Stimulated activated naive B cell treated with anti-CD40 and anti-IgM and Interleukin-4, amounts not matched to agents 10 μg/mL and 1 μg/mL and 100 μg/mL, for 72 hours (primary cell): ENCODE measurements around the gene C1orf105.

ENCODE experiments used
- ATAC-seq, 2 donors: fragments of 150-1000 bp; cut with Tn5 transposase; replicated peaks; 2 replicates each; pipeline ENCODE4 v1.10.0; 2021; ENCODE audit warnings: moderate library complexity in 1 of 2
- DNase-seq: peaks from one replicate; pipeline ENCODE4 v3.0.0; 2021
- H3K27ac Mint-ChIP-seq: one replicate; pipeline ENCODE4 v1.8.0; 2022; ENCODE audit warnings: mild to moderate bottlenecking, mixed read lengths
- H3K27me3 Mint-ChIP-seq, 2 donors: one replicate each; pipeline ENCODE4 v1.8.0; 2022; ENCODE audit warnings: mixed read lengths in 2 of 2
- H3K36me3 Mint-ChIP-seq, 2 donors: one replicate each; pipeline ENCODE4 v1.8.0; 2022; ENCODE audit warnings: mixed read lengths in 2 of 2, mild to moderate bottlenecking in 1 of 2
- H3K4me1 Mint-ChIP-seq, 2 donors: one replicate each; pipeline ENCODE4 v1.8.0; 2022; ENCODE audit warnings: mixed read lengths in 2 of 2, mild to moderate bottlenecking in 1 of 2
- H3K4me3 Mint-ChIP-seq, 2 donors: one replicate each; pipeline ENCODE4 v1.8.0; 2022; ENCODE audit warnings: mild to moderate bottlenecking in 2 of 2, mixed read lengths in 2 of 2, moderate library complexity in 1 of 2
- H3K9me3 Mint-ChIP-seq, 2 donors: one replicate each; pipeline ENCODE4 v1.8.0; 2022; ENCODE audit warnings: mixed read lengths in 2 of 2, mild to moderate bottlenecking in 1 of 2

The C1orf105 gene

GRCh38 chr1:172450524-172450885 is 30.0 kb downstream of the C1orf105 start:
- Mint-ChIP-seq H3K9me3 (no peaks in the 10 kb centered on the region), H3K4me3 (no peak overlapping the region), H3K4me1 (peaks cover 2 to 12% of the 10 kb centered on the region in 2 donors), H3K27me3 (peaks cover 0 to 7% of the 10 kb centered on the region in 2 donors), H3K27ac (no peak overlapping the region), H3K36me3 (no peaks in the 10 kb centered on the region)
- no peak for ATAC-seq
- no peak for DNase-seq

- no peaks in the 10 kb centered on the region for H3K9me3 Mint-ChIP-seq
- peaks cover 1 to 7% of the 10 kb centered on the region in 2 donors for H3K27me3 Mint-ChIP-seq
- H3K4me3 Mint-ChIP-seq = no peak overlapping the region
- H3K36me3 Mint-ChIP-seq = no peaks in the 10 kb centered on the region
- DNase-seq (no peak), ATAC-seq (no peak)
- H3K27ac Mint-ChIP-seq = no peak overlapping the region
- H3K4me1 Mint-ChIP-seq = peaks cover 2 to 12% of the 10 kb centered on the region in 2 donors
Observed at GRCh38 chr1:172451002-172451443, 30.5 kb downstream of the C1orf105 start.

DNA sequence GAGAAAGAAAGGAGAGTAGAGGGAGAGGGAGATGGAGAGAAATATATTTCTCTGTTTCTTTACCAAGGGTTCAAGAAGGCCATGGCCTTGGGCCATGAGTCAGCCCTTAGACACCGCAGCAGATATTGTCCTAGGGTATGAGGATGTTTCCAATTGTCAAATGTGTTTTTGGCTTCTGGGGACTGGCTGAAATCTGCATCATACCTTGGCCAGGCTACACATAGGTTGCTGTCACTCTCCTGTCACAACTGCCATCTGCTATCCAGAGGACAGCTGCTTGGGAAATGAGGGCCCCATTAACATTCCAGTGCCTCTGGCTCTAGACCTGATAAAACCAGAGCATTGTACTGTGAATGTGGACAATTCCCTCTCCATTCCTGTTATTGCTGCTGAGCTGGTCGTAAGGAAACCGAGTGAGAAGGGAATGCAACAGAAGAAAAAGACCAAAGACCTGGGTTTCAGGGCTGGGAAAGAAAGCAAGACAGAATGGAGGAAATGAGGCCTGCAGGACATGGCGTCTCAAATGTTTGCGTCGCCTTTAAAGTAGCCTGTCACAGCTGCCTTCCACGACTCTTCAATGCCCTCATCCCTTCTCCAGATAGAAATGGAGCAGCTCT is 32.2 kb downstream of the C1orf105 start:
- H3K9me3 Mint-ChIP-seq = no peaks in the 10 kb centered on the region
- no peaks in the 10 kb centered on the region for H3K36me3 Mint-ChIP-seq
- H3K27ac Mint-ChIP-seq = no peak overlapping the region
- no peak for DNase-seq
- H3K4me1 Mint-ChIP-seq = peaks cover 2 to 12% of the 10 kb centered on the region in 2 donors
- H3K27me3 Mint-ChIP-seq = peaks cover 6 to 12% of the 10 kb centered on the region in 2 donors
- H3K4me3 Mint-ChIP-seq = no peak overlapping the region
- ATAC-seq = no peak

- H3K4me3 Mint-ChIP-seq = no peak overlapping the region
- H3K27ac Mint-ChIP-seq = no peak overlapping the region
- DNase-seq (no peak), ATAC-seq (no peak)
- H3K9me3 Mint-ChIP-seq = no peaks in the 10 kb centered on the region
- H3K27me3 Mint-ChIP-seq = peaks cover 6 to 12% of the 10 kb centered on the region in 2 donors
- peaks cover 2 to 12% of the 10 kb centered on the region in 2 donors for H3K4me1 Mint-ChIP-seq
- H3K36me3 Mint-ChIP-seq = no peaks in the 10 kb centered on the region
Observed at GRCh38 chr1:172453153-172453545, 32.7 kb downstream of the C1orf105 start.

GRCh38 chr1:172453607-172454006 is 33.1 kb downstream of the C1orf105 start:
- Mint-ChIP-seq H3K36me3 (no peaks in the 10 kb centered on the region), H3K27me3 (peaks cover 6 to 12% of the 10 kb centered on the region in 2 donors), H3K4me1 (peaks cover 2 to 12% of the 10 kb centered on the region in 2 donors), H3K4me3 (no peak overlapping the region), H3K9me3 (no peaks in the 10 kb centered on the region), H3K27ac (no peak overlapping the region)
- DNase-seq (no peak), ATAC-seq (no peak)

GRCh38 chr1:172455451-172455850 is 35.0 kb downstream of the C1orf105 start:
- Mint-ChIP-seq H3K4me1 (no peaks in the 10 kb centered on the region), H3K4me3 (no peak overlapping the region)

GRCh38 chr1:172456344-172456769 is 35.9 kb downstream of the C1orf105 start:
- Mint-ChIP-seq H3K4me3 (no peak overlapping the region), H3K9me3 (no peaks in the 10 kb centered on the region), H3K27me3 (peaks cover 6 to 12% of the 10 kb centered on the region in 2 donors), H3K36me3 (no peaks in the 10 kb centered on the region), H3K27ac (no peak overlapping the region), H3K4me1 (no peaks in the 10 kb centered on the region)
- ATAC-seq (no peak), DNase-seq (no peak)

More at GRCh38 chr1:172455451-172455850, 35.0 kb downstream of the C1orf105 start:
- DNase-seq (no peak), ATAC-seq (no peak)
- no peaks in the 10 kb centered on the region for H3K36me3 Mint-ChIP-seq
- H3K9me3 Mint-ChIP-seq = no peaks in the 10 kb centered on the region
- peaks cover 6 to 12% of the 10 kb centered on the region in 2 donors for H3K27me3 Mint-ChIP-seq
- H3K27ac Mint-ChIP-seq = no peak overlapping the region

DNA sequence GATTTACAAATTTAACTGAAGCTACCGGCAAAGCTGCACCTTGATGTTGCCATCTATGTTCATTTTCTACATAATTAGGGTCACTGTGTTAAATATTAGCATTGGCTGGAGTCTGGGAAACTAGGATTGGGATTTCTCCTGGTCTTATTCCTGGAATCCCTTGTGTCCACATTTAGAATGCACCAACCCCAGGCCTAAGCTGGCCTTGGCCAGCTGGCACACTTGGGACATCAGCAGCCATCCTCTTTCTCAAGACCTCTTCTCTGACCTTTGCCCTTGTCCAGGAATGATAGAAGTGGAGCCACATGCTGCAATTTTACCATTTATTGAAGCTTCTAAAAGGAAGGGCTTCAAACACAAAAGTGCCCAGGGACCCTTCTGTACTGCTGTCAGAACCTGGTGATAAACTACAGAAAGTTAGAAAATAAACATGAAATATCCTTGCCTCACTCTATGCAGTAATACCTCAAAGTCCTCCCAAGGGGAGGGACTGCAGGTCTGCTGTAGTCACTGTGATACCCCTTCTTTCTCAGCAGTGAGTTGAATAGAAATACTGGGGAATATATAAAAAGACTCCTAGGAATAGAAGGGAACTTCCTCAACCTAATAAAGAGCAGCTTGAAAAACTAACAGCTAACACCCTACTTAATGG is 37.1 kb downstream of the C1orf105 start:
- DNase-seq = no peak
- no peak overlapping the region for H3K27ac Mint-ChIP-seq
- H3K4me3 Mint-ChIP-seq = no peak overlapping the region
- H3K9me3 Mint-ChIP-seq = no peaks in the 10 kb centered on the region
- H3K36me3 Mint-ChIP-seq = no peaks in the 10 kb centered on the region
- no peaks in the 10 kb centered on the region for H3K4me1 Mint-ChIP-seq
- peaks cover 6 to 12% of the 10 kb centered on the region in 2 donors for H3K27me3 Mint-ChIP-seq
- ATAC-seq = no peak

DNA sequence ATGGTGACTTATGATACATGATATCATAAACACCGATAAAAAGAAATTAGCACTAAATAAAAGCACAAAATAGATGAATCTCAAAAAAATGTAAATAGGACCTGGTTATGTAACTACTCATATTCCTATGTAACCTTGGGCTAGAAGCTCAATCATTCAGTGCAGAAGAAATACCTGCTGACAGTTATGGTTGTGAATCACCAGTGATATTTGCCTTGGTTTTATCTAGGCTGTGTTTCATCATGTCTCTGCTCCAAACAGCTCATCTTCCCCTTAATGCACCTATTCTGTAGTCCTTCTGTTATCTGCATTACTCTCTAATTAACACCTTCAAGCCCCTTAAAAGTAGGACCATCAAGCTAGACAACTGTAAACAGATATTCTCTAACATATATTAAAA is 39.7 kb downstream of the C1orf105 start:
- ATAC-seq = no peak
- H3K27me3 Mint-ChIP-seq = peaks cover 6% of the 10 kb centered on the region in 2 donors
- no peak overlapping the region for H3K4me3 Mint-ChIP-seq
- no peak for DNase-seq
- no peaks in the 10 kb centered on the region for H3K4me1 Mint-ChIP-seq
- no peak overlapping the region for H3K27ac Mint-ChIP-seq
- no peaks in the 10 kb centered on the region for H3K9me3 Mint-ChIP-seq
- no peaks in the 10 kb centered on the region for H3K36me3 Mint-ChIP-seq

- H3K9me3 Mint-ChIP-seq = no peaks in the 10 kb centered on the region
- H3K27me3 Mint-ChIP-seq = peaks cover 6 to 13% of the 10 kb centered on the region in 2 donors
- ATAC-seq (no peak), DNase-seq (no peak)
- H3K4me1 Mint-ChIP-seq = no peaks in the 10 kb centered on the region
- no peaks in the 10 kb centered on the region for H3K36me3 Mint-ChIP-seq
- no peak overlapping the region for H3K27ac Mint-ChIP-seq
- no peak overlapping the region for H3K4me3 Mint-ChIP-seq
Observed at GRCh38 chr1:172460887-172461315, 40.4 kb downstream of the C1orf105 start.

GRCh38 chr1:172465617-172466016 is 45.1 kb downstream of the C1orf105 start:
- DNase-seq = no peak
- Mint-ChIP-seq H3K27ac (no peak overlapping the region), H3K9me3 (no peaks in the 10 kb centered on the region), H3K4me1 (no peaks in the 10 kb centered on the region), H3K27me3 (peaks cover 0 to 8% of the 10 kb centered on the region in 2 donors), H3K36me3 (no peaks in the 10 kb centered on the region), H3K4me3 (no peak overlapping the region)
- ATAC-seq = no peak

DNA sequence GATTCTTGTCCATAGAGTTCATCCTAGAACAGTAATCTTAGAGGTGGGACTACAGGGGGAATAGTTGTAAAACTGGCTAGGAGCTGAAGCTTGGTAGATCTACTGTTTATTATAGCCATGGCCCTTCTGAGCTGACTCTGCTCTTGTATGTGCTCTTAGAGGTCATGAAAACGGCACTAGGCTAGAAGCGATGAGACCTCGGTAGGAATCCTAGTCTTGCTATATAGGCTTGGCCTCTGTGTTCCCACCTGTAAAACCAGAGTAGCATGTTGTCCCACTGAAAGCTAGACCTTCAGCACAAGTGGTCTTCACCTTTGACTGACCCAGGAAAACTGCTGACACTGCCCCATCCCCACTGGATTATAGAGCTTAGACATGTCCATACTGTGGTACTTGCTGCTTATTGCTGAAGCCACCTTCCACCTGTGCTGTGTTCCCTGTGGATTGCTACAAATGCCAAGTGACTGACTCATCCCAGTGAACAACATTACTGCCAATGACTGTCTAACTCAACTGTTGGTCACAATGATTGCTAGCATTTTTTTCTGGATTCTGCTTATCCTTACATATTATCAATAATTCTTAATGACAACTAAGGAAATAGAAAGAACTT is 46.4 kb downstream of the C1orf105 start:
- Mint-ChIP-seq H3K4me1 (no peaks in the 10 kb centered on the region), H3K36me3 (no peaks in the 10 kb centered on the region), H3K27ac (no peak overlapping the region), H3K4me3 (no peak overlapping the region), H3K27me3 (peaks cover 0 to 8% of the 10 kb centered on the region in 2 donors), H3K9me3 (no peaks in the 10 kb centered on the region)
- ATAC-seq (no peak), DNase-seq (no peak)

DNA sequence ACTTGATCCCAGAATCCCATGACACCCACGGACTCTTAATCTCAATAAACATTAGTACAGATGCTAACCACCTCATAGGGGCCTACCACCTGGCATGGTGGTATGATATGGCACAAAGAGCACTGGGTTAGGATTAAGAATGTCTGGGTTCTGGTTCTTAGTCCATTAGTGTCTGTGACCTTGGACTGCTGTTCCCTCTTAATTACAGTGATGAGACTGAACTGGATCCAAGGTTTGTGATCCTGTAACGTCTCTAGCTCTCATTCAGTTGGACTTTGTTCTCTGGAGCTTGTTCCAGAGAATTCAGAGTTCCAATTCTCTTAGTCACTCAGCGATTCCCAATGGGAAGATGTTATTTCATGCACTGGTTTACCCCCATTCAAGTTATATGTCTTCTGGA is 47.0 kb downstream of the C1orf105 start:
- H3K36me3 Mint-ChIP-seq = no peaks in the 10 kb centered on the region
- ATAC-seq (no peak), DNase-seq (no peak)
- no peak overlapping the region for H3K4me3 Mint-ChIP-seq
- H3K4me1 Mint-ChIP-seq = no peaks in the 10 kb centered on the region
- H3K9me3 Mint-ChIP-seq = no peaks in the 10 kb centered on the region
- peaks cover 0 to 8% of the 10 kb centered on the region in 2 donors for H3K27me3 Mint-ChIP-seq
- H3K27ac Mint-ChIP-seq = no peak overlapping the region

DNA sequence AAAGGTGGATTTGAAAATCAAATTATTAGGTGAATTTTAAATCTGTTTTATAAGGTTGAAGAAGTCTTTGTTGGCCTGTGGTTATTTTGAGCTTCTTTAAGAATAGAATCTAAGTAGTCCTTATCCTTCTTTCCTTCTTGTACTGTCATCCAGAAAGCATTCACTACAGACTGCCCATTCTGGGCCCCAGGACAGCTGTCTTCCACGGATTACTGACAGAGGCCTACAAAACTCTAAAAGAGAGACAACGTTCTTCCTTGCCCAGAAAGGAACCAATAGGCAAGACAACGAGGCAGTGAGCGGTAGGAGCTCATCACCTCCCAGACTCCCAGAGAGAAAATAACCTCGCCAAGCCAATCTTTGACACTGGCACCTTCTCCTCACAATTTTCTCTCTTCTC is 47.8 kb downstream of the C1orf105 start:
- H3K36me3 Mint-ChIP-seq = no peaks in the 10 kb centered on the region
- no peak overlapping the region for H3K27ac Mint-ChIP-seq
- no peaks in the 10 kb centered on the region for H3K4me1 Mint-ChIP-seq
- H3K9me3 Mint-ChIP-seq = no peaks in the 10 kb centered on the region
- no peak for DNase-seq
- ATAC-seq = no peak
- peaks cover 0 to 10% of the 10 kb centered on the region in 2 donors for H3K27me3 Mint-ChIP-seq
- no peak overlapping the region for H3K4me3 Mint-ChIP-seq

- no peak overlapping the region for H3K27ac Mint-ChIP-seq
- no peaks in the 10 kb centered on the region for H3K36me3 Mint-ChIP-seq
- no peaks in the 10 kb centered on the region for H3K4me1 Mint-ChIP-seq
- no peak overlapping the region for H3K4me3 Mint-ChIP-seq
- H3K27me3 Mint-ChIP-seq = peaks cover 0 to 13% of the 10 kb centered on the region in 2 donors
- DNase-seq (no peak), ATAC-seq (no peak)
- H3K9me3 Mint-ChIP-seq = no peaks in the 10 kb centered on the region
Observed at GRCh38 chr1:172469717-172470116, 49.2 kb downstream of the C1orf105 start.
